ENCODE results near the gene DUOX2.
"Not testable (repeated sequence)": the region's sequence is repeated elsewhere in the genome, so short reads cannot be mapped to it uniquely, and the experiment has no call there.

DUOX2 gene

GRCh38 chr15:45064386-45064785 is 49.6 kb downstream of the DUOX2 start:
- peak; percentile 2 for DNase-seq

- not testable (repeated sequence) for DNase-seq
Observed at GRCh38 chr15:45062301-45062700, 51.7 kb downstream of the DUOX2 start.

GRCh38 chr15:45058690-45059675 is 55.0 kb downstream of the DUOX2 start:
- not testable (repeated sequence) for DNase-seq

GRCh38 chr15:45052676-45053075 is 61.3 kb downstream of the DUOX2 start:
- DNase-seq: not testable (repeated sequence)

- no peak for DNase-seq
Observed at GRCh38 chr15:45050587-45050986, 63.4 kb downstream of the DUOX2 start.

- DNase-seq: no peak
Observed at GRCh38 chr15:45048794-45049631, 65.0 kb downstream of the DUOX2 start.

- DNase-seq: not testable (repeated sequence)
Observed at GRCh38 chr15:45048449-45048793, 65.6 kb downstream of the DUOX2 start.

GRCh38 chr15:45044270-45044669 is 69.7 kb downstream of the DUOX2 start:
- not testable (repeated sequence) for DNase-seq

- not testable (repeated sequence) for DNase-seq
Observed at GRCh38 chr15:45042859-45043258, 71.1 kb downstream of the DUOX2 start.
